HG03280 (cell line): ENCODE measurements around the gene CCDC116.
A peak's percentile ranks its signal among the peaks of the same experiment; 100 is the strongest.
"Not testable (repeated sequence)": the region's sequence is repeated elsewhere in the genome, so short reads cannot be mapped to it uniquely, and the experiment has no call there.

Source experiments
- ATAC-seq: cut with Tn5 transposase; IDR thresholded peaks from one replicate; pipeline ENCODE4 v1.9.1; 2021; ENCODE audit warnings: mild to moderate bottlenecking, moderate library complexity; ENCODE audit not compliant: unreplicated experiment

The CCDC116 gene

GRCh38 chr22:21651521-21652009, 19.0 kb downstream of the CCDC116 start:
- no peak for ATAC-seq

GRCh38 chr22:21652010-21652546, 19.5 kb downstream of the CCDC116 start:
- ATAC-seq = peak; percentile 84

- peak; percentile 9 for ATAC-seq
These were observed 20.3 kb downstream of the CCDC116 start for GRCh38 chr22:21652547-21653545.

- ATAC-seq = no peak
These were observed 24.4 kb downstream of the CCDC116 start for GRCh38 chr22:21657020-21657359.

GRCh38 chr22:21657360-21658032, 24.9 kb downstream of the CCDC116 start:
- ATAC-seq = peak; percentile 78

GRCh38 chr22:21659864-21660525, 27.4 kb downstream of the CCDC116 start:
- ATAC-seq = no peak

GRCh38 chr22:21660904-21661303, 28.3 kb downstream of the CCDC116 start:
- ATAC-seq = no peak

- ATAC-seq = no peak
These were observed 29.4 kb downstream of the CCDC116 start for GRCh38 chr22:21661991-21662390.

- ATAC-seq = no peak
These were observed 31.2 kb downstream of the CCDC116 start for GRCh38 chr22:21663738-21664137.

- ATAC-seq = no peak
These were observed 32.7 kb downstream of the CCDC116 start for GRCh38 chr22:21665047-21665851.

- no peak for ATAC-seq
These were observed 34.2 kb downstream of the CCDC116 start for GRCh38 chr22:21666786-21667185.

GRCh38 chr22:21669026-21669425, 36.5 kb downstream of the CCDC116 start:
- ATAC-seq = no peak

GRCh38 chr22:21672107-21672629, 39.6 kb downstream of the CCDC116 start:
- no peak for ATAC-seq

- no peak for ATAC-seq
These were observed 41.2 kb downstream of the CCDC116 start for GRCh38 chr22:21673534-21674321.

- ATAC-seq = no peak
These were observed 42.2 kb downstream of the CCDC116 start for GRCh38 chr22:21674638-21675245.

GRCh38 chr22:21677606-21678443, 45.3 kb downstream of the CCDC116 start:
- no peak for ATAC-seq

- not testable (repeated sequence) for ATAC-seq
These were observed 46.3 kb downstream of the CCDC116 start for GRCh38 chr22:21678842-21679241.

GRCh38 chr22:21679383-21679782, 46.8 kb downstream of the CCDC116 start:
- ATAC-seq = no peak
